K562 (cell line): ENCODE results near the gene SEMA3A. TPM values are rescaled to one million over a fixed set of nuclear protein-coding genes. Genes with fewer than 3 reads are reported as not detected.

Experiments used
- CBX1 ChIP-seq: sonication (generic); IDR thresholded peaks from 2 replicates; pipeline ENCODE4 v1.6.1; 2016; ENCODE audit warnings: antibody characterized with exemption, low read depth, mild to moderate bottlenecking
- CEBPB ChIP-seq: fragments of 450-650 bp; IDR thresholded peaks from 2 replicates; pipeline ENCODE4 v1.6.1; 2016; ENCODE audit warnings: missing genetic modification characterization, missing compliant biosample characterization
- DIDO1 ChIP-seq: fragments of 450-650 bp; IDR thresholded peaks from 2 replicates; pipeline ENCODE4 v1.6.1; 2016; ENCODE audit warnings: low read depth, missing biosample characterization, missing genetic modification characterization
- KAT2B ChIP-seq: IDR thresholded peaks from one replicate; pipeline ENCODE4 v1.6.1; 2012; ENCODE audit warnings: low read depth, mild to moderate bottlenecking, control low read depth, inconsistent platforms, low read length, moderate library complexity
- MAFF ChIP-seq: IDR thresholded peaks from 2 replicates; pipeline ENCODE4 v1.6.1; 2012; ENCODE audit warnings: low read length, improper control_type of control experiment
- POLR2AphosphoS5 ChIP-seq: IDR thresholded peaks from 2 replicates; pipeline ENCODE4 v1.6.1; 2011; ENCODE audit warnings: mild to moderate bottlenecking, low read depth, low read length, moderate library complexity; ENCODE audit not compliant: control insufficient read depth, insufficient read depth
- SMARCB1 ChIP-seq: IDR thresholded peaks from 2 replicates; pipeline ENCODE4 v1.6.1; 2011; ENCODE audit warnings: improper control_type of control experiment, low read depth; ENCODE audit not compliant: insufficient read length
- SREBF2 ChIP-seq: sonication (generic); formaldehyde crosslinking; IDR thresholded peaks from 2 replicates; pipeline ENCODE4 v1.4.0; 2020; ENCODE audit warnings: mild to moderate bottlenecking, missing genetic modification reagents
- polyA plus RNA-seq, 8 experiments: library from polyadenylated mRNA; depleted of rRNA in 4 of 8; stranded (reverse) in 5 of 8; unstranded in 3 of 8; fragments of >200 nt; fragmentation: Nextera tagmentation in 2 of 8; fragmentation: Illumina TruSeq in 1 of 8; extraction: Ambion mirVana in 2 of 8; extraction: Trizol in 1 of 8; gene quantifications; 2 replicates each; pipeline versions ENCODE4 v1.2.1 to v1.2.3, GENCODE V29; 2011 to 2014; ENCODE audit warnings: inconsistent platforms in 1 of 8, missing spikeins in 1 of 8
- total RNA-seq, 7 experiments: library from RNA; depleted of rRNA in 6 of 7; stranded (reverse); fragments of >200 nt in 6 of 7; fragmentation: Illumina TruSeq in 2 of 7; extraction: Trizol in 2 of 7; gene quantifications; 2 replicates each; pipeline versions ENCODE4 v1.2.1 to v1.2.3, GENCODE V29; 2011 to 2021; ENCODE audit warnings: low replicate concordance in 1 of 7
- TF ChIP-seq, protein P1 (sequence below): fragments of 150-350 bp; conservative IDR thresholded peaks from 2 replicates; pipeline ENCODE4 v1.6.1; 2014; ENCODE audit warnings: low read length
- TF ChIP-seq, protein P2 (sequence below): IDR thresholded peaks from 3 replicates; pipeline ENCODE4 v1.6.1; 2011; ENCODE audit warnings: borderline replicate concordance, mild to moderate bottlenecking, moderate library complexity; ENCODE audit not compliant: insufficient read length; ENCODE audit errors: extremely low read depth

Gene SEMA3A
- total and polyA plus RNA-seq, 9 of the 15 experiments (the other 6 are each of a cell fraction or from before 2014, with no cell fraction given) = 0.36 to 3.0 (median 1.1) TPM

DNA sequence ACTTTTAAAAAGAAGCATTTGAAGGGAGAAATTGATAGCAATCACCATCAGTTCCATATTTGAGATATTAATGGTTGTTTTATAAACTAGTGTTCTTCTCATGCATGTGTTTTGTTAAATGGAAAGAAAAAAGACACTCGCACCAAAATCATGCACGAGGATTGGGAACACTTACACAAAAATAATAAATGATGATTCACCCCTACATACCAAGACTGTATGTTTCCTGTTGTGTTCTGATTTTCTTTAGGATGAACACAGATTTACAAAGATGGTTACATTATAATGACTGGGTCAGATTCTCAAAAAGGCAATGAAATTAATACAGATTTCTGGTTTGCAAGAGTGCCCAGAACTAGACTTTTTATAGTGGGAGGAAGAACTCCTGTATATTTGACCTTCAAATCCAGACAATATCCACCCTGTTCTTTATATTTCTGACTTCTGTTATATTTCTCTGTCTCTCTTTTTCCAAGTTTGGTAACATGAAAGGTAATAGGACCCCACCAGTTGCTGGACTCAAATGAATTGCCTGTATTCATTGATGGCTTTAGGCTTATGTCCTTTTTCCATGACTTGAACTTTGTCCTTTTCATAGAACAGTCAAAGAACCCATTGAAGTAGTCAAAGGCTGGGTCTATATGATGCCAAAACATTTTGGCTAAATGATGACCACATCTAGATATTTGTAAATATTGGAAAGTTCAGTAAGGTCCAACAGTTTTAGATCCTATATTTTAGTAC, 54.4 kb downstream of the SEMA3A start (continued):
- TF ChIP-seq MAFF (no peak), DIDO1 (tag) (no peak), SREBF2 (CRISPR knock-in tag) (no peak), CBX1 (no peak), SMARCB1 (no peak), CEBPB (tag) (no peak), POLR2AphosphoS5 (no peak), KAT2B (no peak)
- TF ChIP-seq, protein P1, sequence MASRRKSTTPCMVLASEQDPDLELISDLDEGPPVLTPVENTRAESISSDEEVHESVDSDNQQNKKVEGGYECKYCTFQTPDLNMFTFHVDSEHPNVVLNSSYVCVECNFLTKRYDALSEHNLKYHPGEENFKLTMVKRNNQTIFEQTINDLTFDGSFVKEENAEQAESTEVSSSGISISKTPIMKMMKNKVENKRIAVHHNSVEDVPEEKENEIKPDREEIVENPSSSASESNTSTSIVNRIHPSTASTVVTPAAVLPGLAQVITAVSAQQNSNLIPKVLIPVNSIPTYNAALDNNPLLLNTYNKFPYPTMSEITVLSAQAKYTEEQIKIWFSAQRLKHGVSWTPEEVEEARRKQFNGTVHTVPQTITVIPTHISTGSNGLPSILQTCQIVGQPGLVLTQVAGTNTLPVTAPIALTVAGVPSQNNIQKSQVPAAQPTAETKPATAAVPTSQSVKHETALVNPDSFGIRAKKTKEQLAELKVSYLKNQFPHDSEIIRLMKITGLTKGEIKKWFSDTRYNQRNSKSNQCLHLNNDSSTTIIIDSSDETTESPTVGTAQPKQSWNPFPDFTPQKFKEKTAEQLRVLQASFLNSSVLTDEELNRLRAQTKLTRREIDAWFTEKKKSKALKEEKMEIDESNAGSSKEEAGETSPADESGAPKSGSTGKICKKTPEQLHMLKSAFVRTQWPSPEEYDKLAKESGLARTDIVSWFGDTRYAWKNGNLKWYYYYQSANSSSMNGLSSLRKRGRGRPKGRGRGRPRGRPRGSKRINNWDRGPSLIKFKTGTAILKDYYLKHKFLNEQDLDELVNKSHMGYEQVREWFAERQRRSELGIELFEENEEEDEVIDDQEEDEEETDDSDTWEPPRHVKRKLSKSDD = no peak
- TF ChIP-seq, protein P2, sequence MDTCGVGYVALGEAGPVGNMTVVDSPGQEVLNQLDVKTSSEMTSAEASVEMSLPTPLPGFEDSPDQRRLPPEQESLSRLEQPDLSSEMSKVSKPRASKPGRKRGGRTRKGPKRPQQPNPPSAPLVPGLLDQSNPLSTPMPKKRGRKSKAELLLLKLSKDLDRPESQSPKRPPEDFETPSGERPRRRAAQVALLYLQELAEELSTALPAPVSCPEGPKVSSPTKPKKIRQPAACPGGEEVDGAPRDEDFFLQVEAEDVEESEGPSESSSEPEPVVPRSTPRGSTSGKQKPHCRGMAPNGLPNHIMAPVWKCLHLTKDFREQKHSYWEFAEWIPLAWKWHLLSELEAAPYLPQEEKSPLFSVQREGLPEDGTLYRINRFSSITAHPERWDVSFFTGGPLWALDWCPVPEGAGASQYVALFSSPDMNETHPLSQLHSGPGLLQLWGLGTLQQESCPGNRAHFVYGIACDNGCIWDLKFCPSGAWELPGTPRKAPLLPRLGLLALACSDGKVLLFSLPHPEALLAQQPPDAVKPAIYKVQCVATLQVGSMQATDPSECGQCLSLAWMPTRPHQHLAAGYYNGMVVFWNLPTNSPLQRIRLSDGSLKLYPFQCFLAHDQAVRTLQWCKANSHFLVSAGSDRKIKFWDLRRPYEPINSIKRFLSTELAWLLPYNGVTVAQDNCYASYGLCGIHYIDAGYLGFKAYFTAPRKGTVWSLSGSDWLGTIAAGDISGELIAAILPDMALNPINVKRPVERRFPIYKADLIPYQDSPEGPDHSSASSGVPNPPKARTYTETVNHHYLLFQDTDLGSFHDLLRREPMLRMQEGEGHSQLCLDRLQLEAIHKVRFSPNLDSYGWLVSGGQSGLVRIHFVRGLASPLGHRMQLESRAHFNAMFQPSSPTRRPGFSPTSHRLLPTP = no peak
